Heart right ventricle (tissue), 16 donors: ENCODE measurements around the gene ENDOD1. TPM values are rescaled to one million over a fixed set of nuclear protein-coding genes. Genes with fewer than 3 reads are reported as not detected.

Experiments used
- ATAC-seq, 8 donors: fragments of 200-7000 bp; cut with Tn5 transposase; one replicate each; pipeline ENCODE4 v1.9.1; 2020; ENCODE audit warnings: mild to moderate bottlenecking in 8 of 8, moderate library complexity in 8 of 8, moderate number of reproducible peaks in 1 of 8
- DNase-seq, 2 donors: peaks; one replicate each; pipeline ENCODE4 v3.0.0-alpha.2; 2020
- H3K27ac ChIP-seq, 10 donors: fragments of 200-600 bp; sonication (generic) in 2 of 10; one replicate each; pipeline versions ENCODE4 v1.5.0 to v1.8.0; 2020 to 2022; ENCODE audit warnings: mild to moderate bottlenecking in 3 of 10
- H3K27me3 ChIP-seq, 7 donors: fragments of 200-600 bp; one replicate each; pipeline ENCODE4 v1.8.0; 2021 to 2022; ENCODE audit warnings: mild to moderate bottlenecking in 2 of 7
- H3K36me3 ChIP-seq, 9 donors: fragments of 200-600 bp; sonication (generic) in 1 of 9; one replicate each; pipeline versions ENCODE4 v1.5.0 to v1.8.0; 2020 to 2022; ENCODE audit warnings: mild to moderate bottlenecking in 2 of 9
- H3K4me1 ChIP-seq, 9 donors: fragments of 200-600 bp; sonication (generic) in 1 of 9; one replicate each; pipeline versions ENCODE4 v1.5.0 to v1.8.0; 2020 to 2022; ENCODE audit warnings: mild to moderate bottlenecking in 4 of 9
- H3K4me3 ChIP-seq, 10 donors: fragments of 200-600 bp; sonication (generic) in 2 of 10; one replicate each; pipeline versions ENCODE4 v1.5.0 to v1.8.0; 2020 to 2022; ENCODE audit warnings: mild to moderate bottlenecking in 7 of 10, moderate library complexity in 2 of 10
- H3K9me3 ChIP-seq, 11 donors: fragments of 200-600 bp in 10 of 11; sonication (generic) in 2 of 11; one replicate each; pipeline versions ENCODE4 v1.5.0 to v1.8.0; 2013 to 2022; ENCODE audit warnings: mild to moderate bottlenecking in 2 of 11, control low read depth in 1 of 11, moderate library complexity in 1 of 11
- WGBS, 2 donors: extraction: QIAGEN DNeasy Blood & Tissue Kit; methylation state at CpG; one replicate each; pipeline ENCODE4 v1.1.7; 2013; ENCODE audit warnings: inconsistent platforms in 1 of 2; 5-methylcytosine and 5-hydroxymethylcytosine counted together
- intact Hi-C, 10 donors: fragments of 100-400 bp; cut with DNase I; formaldehyde crosslinking; loops; one replicate each; pipeline versions ENCODE4 v1.11.1 to v1.14.2; 2022
- polyA plus RNA-seq, 2 donors: library from polyadenylated mRNA; stranded (reverse); fragments of 200-250 nt; gene quantifications; one replicate each; pipeline ENCODE4 v1.2.3, GENCODE V29; 2013
- total RNA-seq, 10 donors: library from RNA; stranded (reverse); fragmentation: NEBNext Ultra II Directional in 3 of 10; extraction: Animal tissue kit (Norgen Biotek cat#: 25700) in 3 of 10; gene quantifications; one replicate each; pipeline versions ENCODE4 v1.2.1 to v1.2.4, GENCODE V29; 2021 to 2023
- TF ChIP-seq, protein P1 (sequence below), 9 donors: fragments of 200-600 bp; sonication (generic) in 2 of 9; IDR thresholded peaks; one replicate each; pipeline versions ENCODE4 v1.5.0 to v1.8.0; 2021 to 2022; ENCODE audit warnings: antibody characterized with exemption in 9 of 9, mild to moderate bottlenecking in 5 of 9, moderate library complexity in 1 of 9
- donor health status: Arrhythmogenic right ventricular cardiomyopathy.
- donor health status: ischemic (EF 13 %, LVEDD 7.1; RV severe dilation, severe dysfunction).
- donor health status: healthy with polysubstance abuse.
- donor health status: DM: no; HTN: yes; CAD: no.
- donor health status: DM: no; HTN: no; CAD: no.
- donor health status: ischemic (EF 25% LVEDD 6.9; RV normal size, moderate dysfunction).
- donor health status: ischemic (EF 25% LVEDD 5.7; RV mildly dilated, moderate dysfunction).
- donor health status: healthy.
- donor health status: DM: yes; HTN: yes; CAD: no.
- donor health status: Ischemic cardiomyopathy.
- donor health status: ischemic (EF 35%, LVEDD 5.7; RV mildly dilated, moderate dysfunction).
- donor health status: nonischemic (EF 11% LVEDD 7.7; RV severe dilation, severe dysfunction).
- donor health status: DM: yes; HTN: yes; CAD: no.
- donor health status: PGD.
- donor health status: ischemic (EF 29% LVEDD 5.4; RV normal size, mild dysfunction).
- donor health status: nonischemic (EF 23%, LVEDD 6.1; RV moderate dilation, normal function).

Gene ENDOD1
- total and polyA plus RNA-seq, 12 donors = 3.7 to 15.0 (median 11.0) TPM

DNA sequence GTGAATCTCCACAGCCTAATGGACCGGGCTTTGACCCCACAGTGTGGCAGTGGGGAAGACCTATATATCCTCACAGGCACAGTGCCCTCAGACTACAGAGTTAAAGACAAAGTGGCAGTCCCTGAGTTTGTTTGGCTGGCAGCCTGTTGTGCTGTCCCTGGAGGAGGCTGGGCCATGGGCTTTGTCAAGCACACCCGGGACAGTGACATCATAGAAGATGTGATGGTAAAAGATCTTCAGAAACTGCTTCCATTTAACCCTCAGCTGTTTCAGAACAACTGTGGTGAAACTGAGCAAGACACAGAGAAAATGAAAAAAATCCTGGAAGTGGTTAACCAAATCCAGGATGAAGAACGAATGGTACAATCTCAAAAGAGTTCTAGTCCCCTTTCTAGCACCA, 39.0 kb downstream of the ENDOD1 start:
- Histone ChIP-seq H3K27ac (no peak overlapping the region), H3K4me1 (peaks cover 0 to 3% (median 0%) of the 10 kb centered on the region in 9 donors), H3K9me3 (no peaks in the 10 kb centered on the region), H3K27me3 (no peaks in the 10 kb centered on the region), H3K36me3 (peaks cover 0 to 32% (median 0%) of the 10 kb centered on the region in 9 donors), H3K4me3 (no peak overlapping the region)
- no peak for DNase-seq
- no peak for ATAC-seq
- TF ChIP-seq, protein P1, sequence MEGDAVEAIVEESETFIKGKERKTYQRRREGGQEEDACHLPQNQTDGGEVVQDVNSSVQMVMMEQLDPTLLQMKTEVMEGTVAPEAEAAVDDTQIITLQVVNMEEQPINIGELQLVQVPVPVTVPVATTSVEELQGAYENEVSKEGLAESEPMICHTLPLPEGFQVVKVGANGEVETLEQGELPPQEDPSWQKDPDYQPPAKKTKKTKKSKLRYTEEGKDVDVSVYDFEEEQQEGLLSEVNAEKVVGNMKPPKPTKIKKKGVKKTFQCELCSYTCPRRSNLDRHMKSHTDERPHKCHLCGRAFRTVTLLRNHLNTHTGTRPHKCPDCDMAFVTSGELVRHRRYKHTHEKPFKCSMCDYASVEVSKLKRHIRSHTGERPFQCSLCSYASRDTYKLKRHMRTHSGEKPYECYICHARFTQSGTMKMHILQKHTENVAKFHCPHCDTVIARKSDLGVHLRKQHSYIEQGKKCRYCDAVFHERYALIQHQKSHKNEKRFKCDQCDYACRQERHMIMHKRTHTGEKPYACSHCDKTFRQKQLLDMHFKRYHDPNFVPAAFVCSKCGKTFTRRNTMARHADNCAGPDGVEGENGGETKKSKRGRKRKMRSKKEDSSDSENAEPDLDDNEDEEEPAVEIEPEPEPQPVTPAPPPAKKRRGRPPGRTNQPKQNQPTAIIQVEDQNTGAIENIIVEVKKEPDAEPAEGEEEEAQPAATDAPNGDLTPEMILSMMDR (IDR thresholded peaks at IDR 0.05) = no peak
- 85 to 87% methylated on average over 3 of the region's 3 CpGs for WGBS, 2 donors
- intact Hi-C loops = no loop called here

GRCh38 chr11:95132956-95133355, 43.3 kb downstream of the ENDOD1 start:
- H3K4me1 ChIP-seq = peaks cover 0 to 7% (median 4%) of the 10 kb centered on the region in 9 donors
- H3K36me3 ChIP-seq = peaks cover 0 to 30% (median 0%) of the 10 kb centered on the region in 9 donors
- no peak for ATAC-seq
- no peak for DNase-seq
- H3K27ac ChIP-seq = no peak overlapping the region
- intact Hi-C loops = loop anchor here in 1 of 10 donors (10.0 kb wide), 1 partner anchor 508 kb away; no protein-coding TSS in a partner anchor
- TF ChIP-seq, protein P1 (IDR thresholded peaks at IDR 0.05) = no peak
- H3K4me3 ChIP-seq = no peak overlapping the region
- H3K9me3 ChIP-seq = no peaks in the 10 kb centered on the region
- 71 to 72% methylated on average over 2 of the region's 2 CpGs for WGBS, 2 donors
- H3K27me3 ChIP-seq = no peaks in the 10 kb centered on the region

- peak overlapping the region in 3 of 10 donors; percentile 7 to 45 (median 12) for H3K27ac ChIP-seq
- intact Hi-C loops = loop anchor here in 1 of 10 donors (10.0 kb wide), 1 partner anchor 510 kb away; no protein-coding TSS in a partner anchor
- H3K36me3 ChIP-seq = peaks cover 0 to 15% (median 0%) of the 10 kb centered on the region in 9 donors
- H3K27me3 ChIP-seq = no peaks in the 10 kb centered on the region
- no peaks in the 10 kb centered on the region for H3K9me3 ChIP-seq
- no peak for DNase-seq
- TF ChIP-seq, protein P1 (IDR thresholded peaks at IDR 0.05) = no peak
- no peak overlapping the region for H3K4me3 ChIP-seq
- peak in 6 of 8 donors; percentile 37 to 67 (median 50) for ATAC-seq
- H3K4me1 ChIP-seq = peaks cover 0 to 7% (median 4%) of the 10 kb centered on the region in 9 donors
- WGBS, 2 donors = 66 to 69% methylated on average over 5 of the region's 5 CpGs
Observed at GRCh38 chr11:95134491-95134890, 44.8 kb downstream of the ENDOD1 start.

GRCh38 chr11:95135155-95135554, 45.5 kb downstream of the ENDOD1 start:
- WGBS, 2 donors = 51 to 73% methylated on average over 3 to 6 of the region's 6 CpGs
- TF ChIP-seq, protein P1 (IDR thresholded peaks at IDR 0.05) = no peak
- Histone ChIP-seq H3K4me1 (peaks cover 0 to 7% (median 4%) of the 10 kb centered on the region in 9 donors), H3K9me3 (no peaks in the 10 kb centered on the region), H3K36me3 (peaks cover 0 to 8% (median 0%) of the 10 kb centered on the region in 9 donors), H3K4me3 (no peak overlapping the region), H3K27me3 (no peaks in the 10 kb centered on the region), H3K27ac (peak overlapping the region in 2 of 10 donors; percentile 7 to 45)
- ATAC-seq = no peak
- DNase-seq = no peak
- intact Hi-C loops = loop anchor here in 2 of 10 donors (5.0 to 10.0 kb wide), 2 partner anchors 43 to 510 kb away; no protein-coding TSS in a partner anchor
